Activated T-helper 2 cell treated with anti-CD3 and anti-CD28 coated beads, Interferon-gamma antibody, Interleukin-2, Interleukin-4, amounts not matched to agents 10 μg/mL and 5 μg/mL and 100 μg/mL, durations not matched to agents 14 hours and 24 hours and 36 hours (primary cell): ENCODE results near the gene TIAM2. TPM values are rescaled to one million over a fixed set of nuclear protein-coding genes. Genes with fewer than 3 reads are reported as not detected.
"Not testable (repeated sequence)": the region's sequence is repeated elsewhere in the genome, so short reads cannot be mapped to it uniquely, and the experiment has no call there.

Experiments used
- DNase-seq: peaks from one replicate; pipeline ENCODE4 v3.0.0; 2021; ENCODE audit warnings: low spot score
- H3K27ac Mint-ChIP-seq: one replicate; pipeline ENCODE4 v1.8.0; 2021; ENCODE audit warnings: mixed read lengths
- H3K27me3 Mint-ChIP-seq: one replicate; pipeline ENCODE4 v1.8.0; 2021; ENCODE audit warnings: low read depth, mixed read lengths
- H3K36me3 Mint-ChIP-seq: one replicate; pipeline ENCODE4 v1.8.0; 2021; ENCODE audit warnings: low read depth, mixed read lengths
- H3K4me1 Mint-ChIP-seq: one replicate; pipeline ENCODE4 v1.8.0; 2021; ENCODE audit warnings: low read depth, mixed read lengths
- H3K4me3 Mint-ChIP-seq: one replicate; pipeline ENCODE4 v1.8.0; 2021; ENCODE audit warnings: low read depth, mild to moderate bottlenecking, moderate library complexity, mixed read lengths
- H3K9me3 Mint-ChIP-seq: one replicate; pipeline ENCODE4 v1.8.0; 2021; ENCODE audit warnings: mixed read lengths
- intact Hi-C: fragments of 100-400 bp; cut with micrococcal nuclease; formaldehyde crosslinking; loops from one replicate; pipeline ENCODE4 v1.15.1; 2023
- total RNA-seq: library from RNA; stranded (reverse); gene quantifications from 2 replicates; pipeline ENCODE4 v1.2.3, GENCODE V29; 2022

The TIAM2 gene
- total RNA-seq, 1 donor from 2014 or later: 46.0 TPM

DNA sequence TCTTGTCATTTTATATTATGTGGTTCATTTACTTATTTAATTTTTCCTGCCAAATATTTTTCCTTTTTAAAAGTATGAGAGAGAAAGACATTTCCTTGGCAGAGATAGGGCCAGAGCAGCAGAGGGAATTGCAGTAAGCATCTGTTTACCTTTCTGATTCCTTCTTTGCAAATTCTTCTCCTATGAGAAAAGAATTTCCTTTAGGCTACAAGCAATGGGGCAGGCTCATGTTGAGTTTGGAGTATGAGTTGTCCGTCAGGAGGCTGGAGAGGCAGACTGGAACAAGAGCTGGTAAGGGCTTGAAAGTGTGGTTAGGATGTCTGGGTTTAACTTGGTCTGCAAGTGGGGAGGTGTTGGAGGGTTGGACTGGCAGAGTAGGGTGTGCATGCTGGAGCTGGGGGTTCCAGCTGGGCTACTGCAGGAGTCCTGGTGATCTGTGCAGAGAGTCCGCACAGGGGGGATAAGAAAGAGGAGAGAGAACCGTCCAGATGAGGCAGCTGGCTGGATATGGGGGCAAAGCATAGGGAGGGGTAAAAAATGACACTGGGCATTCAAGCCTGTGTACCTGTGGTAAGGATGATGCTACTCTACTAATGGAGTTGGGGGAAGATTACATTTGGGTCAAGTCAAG lies 19.7 kb downstream of the TIAM2 start:
- no peaks in the 10 kb centered on the region for H3K27me3 Mint-ChIP-seq
- H3K4me1 Mint-ChIP-seq: peaks cover 7% of the 10 kb centered on the region
- no peaks in the 10 kb centered on the region for H3K9me3 Mint-ChIP-seq
- H3K4me3 Mint-ChIP-seq: no peak overlapping the region
- H3K27ac Mint-ChIP-seq: no peak overlapping the region
- no peaks in the 10 kb centered on the region for H3K36me3 Mint-ChIP-seq
- intact Hi-C loops: no loop called here
- DNase-seq: no peak

DNA sequence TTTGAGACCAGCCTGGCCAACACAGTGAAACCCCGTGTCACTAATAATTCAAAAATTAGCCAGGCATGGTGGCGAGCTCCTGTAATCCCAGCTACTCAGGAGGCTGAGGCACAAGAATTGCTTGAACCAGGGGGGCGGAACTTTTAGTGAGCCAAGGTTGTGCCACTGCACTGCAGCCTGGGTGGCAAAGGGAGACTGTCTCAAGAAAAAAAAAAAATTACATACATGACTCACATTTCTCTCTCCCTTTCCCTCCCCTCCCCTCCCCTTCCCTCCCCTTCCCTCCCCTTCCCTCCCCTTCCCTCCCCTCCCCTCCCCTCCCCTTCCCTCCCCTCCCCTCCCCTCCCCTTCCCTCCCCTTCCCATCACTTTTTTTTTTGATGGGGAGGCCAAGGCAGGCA lies 23.3 kb downstream of the TIAM2 start:
- H3K9me3 Mint-ChIP-seq, H3K4me3 Mint-ChIP-seq, H3K27ac Mint-ChIP-seq, DNase-seq, H3K4me1 Mint-ChIP-seq, intact Hi-C loops, H3K36me3 Mint-ChIP-seq, H3K27me3 Mint-ChIP-seq: not testable (repeated sequence)

DNA sequence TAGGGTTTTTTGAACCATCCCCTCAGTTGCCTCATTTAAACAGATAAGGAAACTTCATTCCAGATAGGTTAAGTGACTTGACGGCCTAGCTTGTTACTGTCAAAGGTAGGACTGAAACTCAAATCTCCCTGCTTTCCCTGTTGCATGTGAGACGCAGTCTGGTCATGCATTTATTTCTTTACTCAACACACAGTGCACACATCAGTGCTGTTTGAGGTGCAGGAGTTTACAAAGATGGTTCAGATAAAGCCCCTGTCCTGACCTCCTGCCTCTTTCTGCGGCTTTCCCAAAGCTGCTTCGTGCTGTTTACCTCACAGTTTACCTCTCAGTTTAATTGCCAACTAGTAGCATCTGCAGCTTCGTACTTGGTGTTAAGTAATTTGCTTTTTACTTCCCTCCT lies 26.6 kb downstream of the TIAM2 start:
- no peaks in the 10 kb centered on the region for H3K27me3 Mint-ChIP-seq
- no peak overlapping the region for H3K27ac Mint-ChIP-seq
- intact Hi-C loops: no loop called here
- no peaks in the 10 kb centered on the region for H3K9me3 Mint-ChIP-seq
- peaks cover 2% of the 10 kb centered on the region for H3K4me1 Mint-ChIP-seq
- H3K4me3 Mint-ChIP-seq: no peak overlapping the region
- DNase-seq: no peak
- H3K36me3 Mint-ChIP-seq: no peaks in the 10 kb centered on the region

DNA sequence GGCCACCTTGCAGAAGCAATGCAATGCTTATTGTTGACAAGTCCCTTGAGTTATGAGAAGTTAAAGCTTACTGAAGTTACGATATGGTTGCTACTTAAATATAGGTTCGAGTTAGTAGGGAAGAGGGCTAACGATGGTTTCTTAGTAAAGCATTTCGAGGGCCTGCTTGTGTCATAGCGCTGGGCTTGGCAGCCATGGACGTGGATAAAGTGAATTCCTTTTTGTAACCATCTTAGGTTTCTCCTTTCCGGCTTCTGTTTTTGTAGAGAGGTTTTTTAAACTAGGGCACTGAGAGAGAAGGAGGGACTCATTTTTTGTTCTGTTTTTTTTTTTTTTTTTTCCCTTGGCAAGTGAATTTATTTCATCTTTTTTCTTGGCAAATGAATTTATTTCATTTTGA lies 27.6 kb downstream of the TIAM2 start:
- Mint-ChIP-seq H3K4me1 (peaks cover 2% of the 10 kb centered on the region), H3K4me3 (no peak overlapping the region), H3K9me3 (no peaks in the 10 kb centered on the region), H3K27ac (no peak overlapping the region), H3K36me3 (no peaks in the 10 kb centered on the region), H3K27me3 (no peaks in the 10 kb centered on the region)
- DNase-seq: no peak
- intact Hi-C loops: no loop called here

DNA sequence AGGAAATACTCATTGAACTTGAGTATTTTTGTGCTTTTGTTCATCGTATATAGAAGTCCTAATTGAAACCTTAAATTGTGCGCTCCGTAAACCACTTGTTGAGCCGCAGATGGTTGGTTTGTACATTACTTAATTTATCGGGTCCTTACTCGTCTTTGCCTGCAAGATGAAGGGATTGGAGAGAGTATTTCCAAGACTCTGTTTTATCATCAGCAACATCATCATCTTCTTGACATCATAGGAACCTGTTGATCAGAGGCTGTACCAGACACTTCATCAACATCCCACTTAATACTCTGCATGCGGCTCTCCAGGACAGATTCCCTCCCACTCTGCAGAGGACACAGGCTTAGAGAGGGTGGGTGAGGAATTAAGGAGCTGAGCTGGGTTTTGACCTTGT lies 28.6 kb downstream of the TIAM2 start:
- Mint-ChIP-seq H3K9me3 (no peaks in the 10 kb centered on the region), H3K27me3 (no peaks in the 10 kb centered on the region)
- no peak for DNase-seq

DNA sequence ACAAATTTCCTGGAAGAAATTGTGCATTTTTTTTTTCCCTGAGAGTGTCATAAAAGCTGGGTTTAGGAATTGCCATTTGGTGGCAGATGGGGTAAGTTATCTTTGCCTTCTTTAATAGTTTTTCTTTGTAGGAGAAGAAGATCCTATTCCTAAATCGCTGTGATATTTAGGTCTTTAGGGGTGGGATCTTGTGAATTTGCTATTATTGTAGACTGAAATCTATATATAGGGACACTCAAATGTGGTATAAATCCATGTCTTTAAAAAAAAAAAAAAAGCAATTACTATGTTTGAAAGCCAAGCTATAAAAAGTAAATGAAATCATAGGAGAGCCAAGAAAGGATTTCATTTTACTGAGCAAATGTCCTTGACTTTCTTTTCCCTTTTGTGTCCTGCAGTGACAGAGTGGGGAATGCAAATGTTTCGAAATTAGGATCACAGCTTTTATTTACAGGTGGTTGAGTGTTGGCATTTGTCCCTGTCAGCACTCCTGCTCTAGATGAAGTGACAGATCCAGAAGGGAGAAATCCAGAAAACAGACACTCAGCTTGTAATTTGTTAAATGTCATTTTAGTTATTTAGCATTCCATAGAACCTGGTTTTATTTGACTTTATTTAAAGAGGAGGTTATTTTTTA lies 29.4 kb downstream of the TIAM2 start:
- no peaks in the 10 kb centered on the region for H3K36me3 Mint-ChIP-seq
- no peak for DNase-seq
- H3K9me3 Mint-ChIP-seq: no peaks in the 10 kb centered on the region
- H3K4me3 Mint-ChIP-seq: no peak overlapping the region
- no peaks in the 10 kb centered on the region for H3K27me3 Mint-ChIP-seq
- intact Hi-C loops: no loop called here
- peaks cover 2% of the 10 kb centered on the region for H3K4me1 Mint-ChIP-seq
- no peak overlapping the region for H3K27ac Mint-ChIP-seq

More for the DNA sequence above, 28.6 kb downstream of the TIAM2 start:
- Mint-ChIP-seq H3K4me1 (peaks cover 2% of the 10 kb centered on the region), H3K4me3 (no peak overlapping the region), H3K36me3 (no peaks in the 10 kb centered on the region), H3K27ac (no peak overlapping the region)
- intact Hi-C loops: no loop called here

DNA sequence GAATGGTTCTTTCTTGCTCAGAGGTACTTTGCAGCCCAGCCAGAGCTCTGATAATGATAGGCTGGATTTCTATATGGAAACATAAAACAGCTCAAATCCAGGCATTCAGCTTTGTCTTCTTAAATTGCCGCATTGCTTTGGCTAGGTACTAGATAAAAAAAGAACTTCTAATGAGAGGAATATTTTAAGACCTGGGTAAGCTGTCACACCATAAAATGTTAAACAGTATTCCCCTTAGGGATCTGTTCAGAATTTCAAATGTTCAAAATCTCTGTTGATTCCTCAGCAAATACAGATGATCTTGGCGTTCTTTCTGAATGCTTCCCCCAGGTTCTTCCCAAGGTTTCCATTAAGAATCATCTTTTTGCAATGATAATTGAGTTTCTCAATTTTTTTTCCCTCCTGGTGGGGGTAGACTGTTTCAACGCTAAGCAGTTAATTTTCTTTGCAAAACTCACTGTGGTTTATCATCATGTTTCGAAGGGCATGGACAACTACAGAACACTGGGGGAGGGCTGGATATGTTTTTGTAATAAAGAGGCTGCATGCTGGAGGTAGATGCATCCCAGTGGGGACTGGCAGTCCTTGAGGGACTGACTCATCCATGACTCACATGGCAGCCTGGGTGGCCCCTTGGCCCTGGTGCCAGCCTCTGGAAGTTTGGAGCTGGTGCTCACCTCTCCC lies 31.0 kb downstream of the TIAM2 start:
- intact Hi-C loops: no loop called here
- Mint-ChIP-seq H3K36me3 (no peaks in the 10 kb centered on the region), H3K9me3 (no peaks in the 10 kb centered on the region), H3K27ac (no peak overlapping the region), H3K4me1 (peaks cover 4% of the 10 kb centered on the region), H3K27me3 (no peaks in the 10 kb centered on the region), H3K4me3 (no peak overlapping the region)
- no peak for DNase-seq

DNA sequence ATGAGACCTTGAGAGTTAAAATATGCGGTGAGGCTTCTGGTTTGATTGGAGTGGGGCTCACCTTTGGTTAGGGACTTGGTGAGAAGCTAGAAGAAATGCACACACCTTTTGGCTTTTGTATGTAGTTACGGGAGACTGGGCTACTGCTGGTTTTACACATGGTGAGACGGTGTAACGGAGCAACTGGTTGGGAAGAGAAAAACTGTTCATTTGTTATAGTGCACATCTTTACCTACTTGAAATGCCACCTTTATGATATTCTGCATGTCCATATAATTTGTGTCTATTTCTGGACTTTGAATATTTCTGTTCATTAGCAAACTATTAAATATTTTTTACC lies 31.6 kb downstream of the TIAM2 start:
- Mint-ChIP-seq H3K4me3 (no peak overlapping the region), H3K36me3 (no peaks in the 10 kb centered on the region), H3K4me1 (peaks cover 4% of the 10 kb centered on the region), H3K27ac (no peak overlapping the region), H3K27me3 (no peaks in the 10 kb centered on the region), H3K9me3 (no peaks in the 10 kb centered on the region)
- intact Hi-C loops: no loop called here
- DNase-seq: no peak

DNA sequence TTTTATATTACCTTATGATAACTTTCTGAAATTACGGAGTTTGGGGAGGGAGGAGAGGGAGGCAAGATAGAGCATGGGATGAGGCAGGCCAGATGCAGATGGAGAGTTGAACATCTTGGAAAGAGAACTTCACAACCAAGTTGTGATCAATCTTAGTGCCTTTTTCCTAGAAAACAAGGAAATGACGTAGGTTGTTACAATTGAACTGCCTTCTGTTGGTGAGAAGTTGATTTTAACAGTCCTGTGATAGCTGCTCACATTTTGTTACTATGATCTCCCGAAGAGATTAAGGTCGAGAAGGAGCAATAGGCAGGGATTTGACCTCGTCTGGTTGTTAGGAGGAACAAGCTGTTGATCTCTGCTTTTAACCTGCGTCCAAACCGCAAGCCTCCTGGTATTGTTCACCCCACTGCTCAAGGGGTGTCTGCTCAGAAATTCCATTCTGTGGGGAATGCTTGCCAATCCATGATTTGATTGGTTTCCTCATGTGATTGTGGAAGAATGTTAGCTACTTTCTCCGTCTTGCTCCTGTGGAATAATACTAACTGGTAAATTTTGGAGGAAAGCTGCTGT lies 35.1 kb downstream of the TIAM2 start:
- Mint-ChIP-seq H3K4me3 (no peak overlapping the region), H3K36me3 (no peaks in the 10 kb centered on the region), H3K27me3 (peaks cover 2% of the 10 kb centered on the region), H3K9me3 (no peaks in the 10 kb centered on the region), H3K27ac (no peak overlapping the region), H3K4me1 (peaks cover 4% of the 10 kb centered on the region)
- intact Hi-C loops: no loop called here
- no peak for DNase-seq

DNA sequence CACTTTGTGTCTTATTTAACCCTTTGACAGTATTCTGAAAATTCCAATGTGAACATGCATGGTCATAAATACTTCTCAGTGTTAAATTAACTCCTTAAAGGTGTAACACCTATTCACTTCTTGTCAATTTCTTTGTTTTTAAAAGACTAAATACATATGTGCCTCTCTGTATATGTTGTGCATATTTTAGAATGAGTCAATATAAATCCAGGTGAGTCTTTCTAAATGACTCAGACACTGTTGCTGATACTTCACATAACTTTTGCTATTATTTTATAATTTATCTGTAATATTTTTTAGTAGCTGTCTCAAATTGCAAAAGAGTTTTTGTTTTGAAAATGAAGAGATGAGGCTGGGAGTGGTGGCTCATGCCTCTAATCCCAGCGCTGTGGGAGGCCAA lies 36.0 kb downstream of the TIAM2 start:
- Mint-ChIP-seq H3K4me1 (peaks cover 4% of the 10 kb centered on the region), H3K36me3 (no peaks in the 10 kb centered on the region), H3K27me3 (peaks cover 2% of the 10 kb centered on the region), H3K4me3 (no peak overlapping the region), H3K27ac (no peak overlapping the region), H3K9me3 (no peaks in the 10 kb centered on the region)
- intact Hi-C loops: no loop called here
- no peak for DNase-seq

DNA sequence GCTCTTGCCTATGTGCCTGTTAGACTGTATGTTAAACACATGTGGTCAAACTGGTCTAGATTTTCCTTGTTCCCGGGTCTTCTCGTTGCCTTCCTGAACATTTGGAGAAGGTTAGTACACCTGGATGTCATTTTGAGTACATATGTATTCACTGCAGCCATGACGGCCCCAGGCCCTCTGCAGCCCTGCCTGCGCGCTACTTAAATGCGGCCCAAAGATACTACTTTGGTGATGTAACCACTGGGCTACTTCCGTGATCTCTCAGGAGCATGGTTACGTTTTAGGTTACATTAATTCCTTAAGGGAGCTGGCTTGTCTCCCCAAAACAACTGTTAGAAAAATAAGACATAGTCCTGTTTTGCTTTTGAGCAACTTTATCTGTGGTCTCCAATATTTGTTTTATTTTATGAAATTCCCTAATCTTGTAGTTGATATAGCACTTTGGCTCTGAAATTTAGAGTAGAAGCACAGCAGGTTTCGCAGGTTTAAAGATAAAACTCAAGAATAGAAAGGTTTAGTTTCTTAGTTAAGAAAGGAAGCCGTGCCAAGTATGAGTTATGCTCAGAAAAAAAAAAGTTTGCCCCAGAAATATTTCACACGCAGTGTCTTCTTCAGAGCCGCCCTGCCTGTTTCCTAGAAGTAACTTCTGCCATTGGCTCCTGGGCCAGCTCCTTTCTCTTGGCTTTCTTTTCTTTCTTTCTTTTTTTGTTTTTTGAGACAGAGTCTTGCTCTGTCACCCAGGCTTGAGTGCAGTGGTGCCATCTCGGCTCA lies 38.1 kb downstream of the TIAM2 start:
- Mint-ChIP-seq H3K27ac (no peak overlapping the region), H3K9me3 (no peaks in the 10 kb centered on the region), H3K4me1 (peaks cover 2% of the 10 kb centered on the region), H3K36me3 (no peaks in the 10 kb centered on the region), H3K27me3 (peaks cover 2% of the 10 kb centered on the region), H3K4me3 (no peak overlapping the region)
- no peak for DNase-seq
- intact Hi-C loops: no loop called here

DNA sequence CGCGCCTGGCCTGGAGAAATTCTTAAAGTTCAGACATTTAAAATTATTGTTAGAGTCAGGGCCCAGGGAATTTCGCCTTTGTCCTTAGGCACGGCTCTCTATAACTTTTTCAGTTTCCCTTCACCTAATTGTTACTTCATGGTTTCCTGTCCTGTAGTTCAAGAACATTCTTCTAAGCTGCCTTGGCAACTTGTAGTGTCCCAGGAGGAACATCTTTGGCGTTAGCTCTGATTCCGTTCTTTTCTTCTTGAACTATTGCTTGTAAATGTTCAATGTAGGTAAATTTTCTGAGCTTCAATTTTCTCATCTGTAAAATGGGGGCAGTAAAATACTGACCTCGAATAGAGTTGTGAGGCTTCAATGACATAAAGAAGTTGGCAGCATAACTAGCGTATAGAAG lies 41.8 kb downstream of the TIAM2 start:
- Mint-ChIP-seq H3K4me1 (no peaks in the 10 kb centered on the region), H3K4me3 (no peak overlapping the region), H3K27ac (no peak overlapping the region), H3K9me3 (no peaks in the 10 kb centered on the region), H3K36me3 (no peaks in the 10 kb centered on the region), H3K27me3 (peaks cover 2% of the 10 kb centered on the region)
- DNase-seq: no peak
- intact Hi-C loops: no loop called here

DNA sequence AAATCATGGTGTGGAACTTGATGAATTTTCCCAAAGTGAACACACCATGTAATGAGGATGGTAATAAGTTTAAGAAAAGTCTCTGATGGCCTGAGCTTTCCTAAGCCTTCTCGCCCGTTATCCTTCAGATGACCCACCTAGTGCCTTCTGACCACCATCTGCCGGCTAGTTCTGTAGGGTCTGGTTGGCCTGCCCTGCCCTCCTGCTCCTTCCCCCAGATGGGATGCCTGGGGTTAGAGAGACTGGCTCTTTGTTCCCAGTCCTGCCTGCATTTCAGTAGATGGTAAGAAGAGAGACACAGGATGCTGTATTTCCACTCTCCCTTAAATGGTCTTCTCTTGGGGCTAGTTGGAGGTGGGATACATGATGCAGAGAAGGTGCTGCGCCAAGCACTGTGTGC lies 43.0 kb downstream of the TIAM2 start:
- H3K4me1 Mint-ChIP-seq: no peaks in the 10 kb centered on the region

More for the DNA sequence above, 43.0 kb downstream of the TIAM2 start:
- intact Hi-C loops: no loop called here
- DNase-seq: no peak
- Mint-ChIP-seq H3K27me3 (peaks cover 2% of the 10 kb centered on the region), H3K9me3 (no peaks in the 10 kb centered on the region), H3K4me3 (no peak overlapping the region), H3K36me3 (no peaks in the 10 kb centered on the region), H3K27ac (no peak overlapping the region)
